ENCODE measurements around the gene ASAH2.
A peak's percentile ranks its signal among the peaks of the same experiment; 100 is the strongest.

ASAH2 gene

DNA sequence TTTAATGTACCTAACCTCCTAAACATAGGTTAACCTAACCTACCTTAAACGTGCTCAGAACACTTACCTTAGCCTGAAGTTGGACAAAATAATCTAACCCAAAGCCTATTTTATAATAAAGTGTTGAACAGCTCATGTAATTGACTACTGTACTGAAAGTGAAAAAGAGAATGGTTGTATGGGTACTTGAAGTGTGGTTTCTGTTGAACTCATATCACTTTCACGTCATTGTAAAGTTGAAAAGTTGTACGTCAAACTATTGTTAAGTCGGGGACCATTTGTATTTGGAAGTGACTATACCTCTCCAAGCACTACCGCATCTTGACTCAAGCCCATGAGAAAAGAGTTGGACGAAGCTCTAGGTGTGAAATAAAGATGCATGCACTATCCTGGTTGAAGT is 37.9 kb upstream of the ASAH2 start:
- TF ChIP-seq, protein P1, sequence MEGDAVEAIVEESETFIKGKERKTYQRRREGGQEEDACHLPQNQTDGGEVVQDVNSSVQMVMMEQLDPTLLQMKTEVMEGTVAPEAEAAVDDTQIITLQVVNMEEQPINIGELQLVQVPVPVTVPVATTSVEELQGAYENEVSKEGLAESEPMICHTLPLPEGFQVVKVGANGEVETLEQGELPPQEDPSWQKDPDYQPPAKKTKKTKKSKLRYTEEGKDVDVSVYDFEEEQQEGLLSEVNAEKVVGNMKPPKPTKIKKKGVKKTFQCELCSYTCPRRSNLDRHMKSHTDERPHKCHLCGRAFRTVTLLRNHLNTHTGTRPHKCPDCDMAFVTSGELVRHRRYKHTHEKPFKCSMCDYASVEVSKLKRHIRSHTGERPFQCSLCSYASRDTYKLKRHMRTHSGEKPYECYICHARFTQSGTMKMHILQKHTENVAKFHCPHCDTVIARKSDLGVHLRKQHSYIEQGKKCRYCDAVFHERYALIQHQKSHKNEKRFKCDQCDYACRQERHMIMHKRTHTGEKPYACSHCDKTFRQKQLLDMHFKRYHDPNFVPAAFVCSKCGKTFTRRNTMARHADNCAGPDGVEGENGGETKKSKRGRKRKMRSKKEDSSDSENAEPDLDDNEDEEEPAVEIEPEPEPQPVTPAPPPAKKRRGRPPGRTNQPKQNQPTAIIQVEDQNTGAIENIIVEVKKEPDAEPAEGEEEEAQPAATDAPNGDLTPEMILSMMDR (IDR thresholded peaks at IDR 0.05; ENCODE audit: control insufficient read depth, insufficient read depth, low read depth, low read length, missing control alignments): no peak
- H3K4me3 ChIP-seq (ENCODE audit: control insufficient read depth, low read depth, low read length): no peak overlapping the region
- DNase-seq (ENCODE audit: low read depth): no peak

DNA sequence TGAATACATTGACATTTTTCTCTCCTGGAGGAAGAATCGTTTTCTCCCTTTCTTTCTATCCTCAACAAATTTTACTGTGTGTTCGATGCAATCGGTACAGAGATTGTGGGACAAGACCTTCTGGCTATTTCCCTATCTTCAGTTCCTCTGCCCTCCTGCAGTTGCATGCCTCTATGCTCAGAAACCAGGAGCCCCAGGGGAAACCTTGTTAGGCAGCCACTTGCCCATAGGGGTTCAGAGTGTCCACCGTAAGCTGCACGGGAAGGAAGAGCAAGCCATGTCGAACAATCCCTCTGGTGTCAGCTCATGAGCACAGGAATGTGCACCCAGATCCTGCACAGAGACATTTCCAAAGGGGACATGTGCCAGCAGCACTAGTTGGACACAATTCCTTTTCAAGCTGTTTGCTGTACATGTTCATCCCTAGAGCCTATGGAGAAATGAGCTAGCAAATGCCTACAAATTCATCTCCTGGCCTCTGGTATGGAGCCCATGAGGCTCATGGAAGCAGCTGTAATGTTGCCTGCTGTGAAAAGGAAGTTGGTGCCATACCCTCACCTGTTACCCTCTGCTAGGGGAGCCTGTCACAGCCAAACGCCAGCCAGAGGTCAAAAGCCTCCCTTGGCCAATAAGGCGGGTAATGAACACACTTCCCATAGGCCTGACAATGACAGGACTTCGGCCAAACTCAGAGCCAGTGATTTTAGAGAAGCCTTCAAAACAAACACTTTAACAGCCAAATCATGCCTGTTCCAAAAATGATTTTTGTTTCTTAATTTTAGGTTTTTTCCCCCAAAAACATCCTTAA is 35.9 kb upstream of the ASAH2 start:
- TF ChIP-seq, protein P1 (IDR thresholded peaks at IDR 0.05; ENCODE audit: control insufficient read depth, insufficient read depth, low read depth, low read length, missing control alignments): no peak
- no peak overlapping the region for H3K4me3 ChIP-seq (ENCODE audit: control insufficient read depth, low read depth, low read length)
- no peak for DNase-seq (ENCODE audit: low read depth)

DNA sequence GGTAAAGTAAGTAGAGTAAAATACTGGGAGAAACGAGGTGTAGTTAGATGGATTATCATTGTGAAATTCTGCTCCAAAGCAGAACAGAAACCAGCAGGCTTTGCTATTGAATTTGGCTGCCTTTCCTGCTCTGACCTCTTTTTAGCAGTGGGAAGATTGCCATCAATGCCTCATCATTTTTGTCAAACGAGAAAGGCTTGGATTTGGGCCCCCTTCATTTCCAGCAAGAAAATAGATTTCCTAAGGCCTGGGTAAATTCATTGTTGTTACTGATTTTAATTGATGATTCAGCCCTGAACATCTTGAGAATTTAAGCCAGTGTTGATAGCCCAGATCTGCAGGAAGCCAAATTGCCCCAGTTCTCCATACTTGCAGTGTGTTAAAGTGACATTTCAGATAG is 35.2 kb upstream of the ASAH2 start:
- TF ChIP-seq, protein P1 (IDR thresholded peaks at IDR 0.05; ENCODE audit: control insufficient read depth, insufficient read depth, low read depth, low read length, missing control alignments): no peak
- peak; percentile 71 for DNase-seq (ENCODE audit: low read depth)
- no peak overlapping the region for H3K4me3 ChIP-seq (ENCODE audit: control insufficient read depth, low read depth, low read length)

DNA sequence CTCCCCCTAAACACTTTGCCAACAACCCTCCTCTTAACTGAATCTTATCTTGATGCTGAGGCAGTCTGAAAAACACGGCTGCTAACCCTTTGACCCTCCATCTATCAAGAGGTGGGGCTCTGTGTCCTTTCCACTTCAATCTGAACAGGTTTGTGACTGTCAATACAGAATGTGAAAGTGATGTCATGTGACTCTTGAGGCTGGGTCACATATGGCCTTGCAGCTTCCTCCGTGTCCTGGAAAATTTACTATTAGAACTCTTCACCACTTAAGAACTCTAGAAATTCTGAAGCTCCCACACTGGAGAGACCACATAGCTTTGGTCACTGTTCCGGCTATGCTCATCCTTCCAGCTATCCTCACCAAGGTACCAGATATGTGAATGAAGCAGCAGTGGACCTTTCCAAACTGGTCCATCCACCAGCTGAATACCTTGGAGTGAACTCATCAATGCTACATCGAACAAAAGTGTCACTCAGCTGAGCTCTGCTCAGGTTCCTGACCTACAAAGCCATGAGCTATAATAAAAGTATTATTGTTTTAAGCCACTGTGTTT is 30.7 kb upstream of the ASAH2 start:
- H3K4me3 ChIP-seq (ENCODE audit: control insufficient read depth, low read depth, low read length): no peak overlapping the region
- TF ChIP-seq, protein P1 (IDR thresholded peaks at IDR 0.05; ENCODE audit: control insufficient read depth, insufficient read depth, low read depth, low read length, missing control alignments): no peak
- no peak for DNase-seq (ENCODE audit: low read depth)

DNA sequence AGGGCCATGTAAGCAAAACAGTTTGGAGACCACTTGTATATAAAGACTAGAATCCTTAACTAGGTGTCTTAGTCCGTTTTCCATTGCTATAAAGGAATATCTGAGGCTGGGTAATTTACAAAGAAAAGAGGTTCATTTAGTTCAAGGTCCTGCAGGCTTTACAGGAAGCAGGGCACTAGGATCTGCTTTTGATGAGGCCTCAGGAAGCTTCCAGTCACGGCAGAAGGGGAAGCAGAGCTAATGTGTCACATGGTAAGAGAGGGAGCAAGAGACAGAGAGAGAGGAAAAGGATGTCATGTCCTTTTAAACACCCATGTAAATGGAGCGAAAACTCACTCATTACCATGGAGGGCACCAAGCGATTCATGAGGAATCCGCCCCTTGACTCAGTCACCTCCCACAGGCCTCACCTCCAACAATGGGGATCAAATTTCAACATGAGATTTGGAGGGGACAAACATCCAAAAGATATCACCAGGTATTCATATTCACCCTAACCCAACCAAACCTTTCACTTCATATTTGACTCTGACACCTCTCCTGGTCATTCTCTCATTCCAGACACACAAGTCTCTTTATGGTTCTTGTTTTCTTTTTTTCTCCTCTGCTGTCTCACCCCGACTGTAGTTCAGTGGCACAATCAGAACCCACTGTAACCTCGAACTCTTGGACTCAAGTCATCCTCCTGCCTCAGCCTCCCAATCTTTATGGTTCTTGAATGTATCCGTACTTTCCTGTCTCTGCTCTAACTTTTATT is 30.1 kb upstream of the ASAH2 start:
- DNase-seq (ENCODE audit: low read depth): no peak
- H3K4me3 ChIP-seq (ENCODE audit: control insufficient read depth, low read depth, low read length): no peak overlapping the region
- TF ChIP-seq, protein P1 (IDR thresholded peaks at IDR 0.05; ENCODE audit: control insufficient read depth, insufficient read depth, low read depth, low read length, missing control alignments): no peak

DNA sequence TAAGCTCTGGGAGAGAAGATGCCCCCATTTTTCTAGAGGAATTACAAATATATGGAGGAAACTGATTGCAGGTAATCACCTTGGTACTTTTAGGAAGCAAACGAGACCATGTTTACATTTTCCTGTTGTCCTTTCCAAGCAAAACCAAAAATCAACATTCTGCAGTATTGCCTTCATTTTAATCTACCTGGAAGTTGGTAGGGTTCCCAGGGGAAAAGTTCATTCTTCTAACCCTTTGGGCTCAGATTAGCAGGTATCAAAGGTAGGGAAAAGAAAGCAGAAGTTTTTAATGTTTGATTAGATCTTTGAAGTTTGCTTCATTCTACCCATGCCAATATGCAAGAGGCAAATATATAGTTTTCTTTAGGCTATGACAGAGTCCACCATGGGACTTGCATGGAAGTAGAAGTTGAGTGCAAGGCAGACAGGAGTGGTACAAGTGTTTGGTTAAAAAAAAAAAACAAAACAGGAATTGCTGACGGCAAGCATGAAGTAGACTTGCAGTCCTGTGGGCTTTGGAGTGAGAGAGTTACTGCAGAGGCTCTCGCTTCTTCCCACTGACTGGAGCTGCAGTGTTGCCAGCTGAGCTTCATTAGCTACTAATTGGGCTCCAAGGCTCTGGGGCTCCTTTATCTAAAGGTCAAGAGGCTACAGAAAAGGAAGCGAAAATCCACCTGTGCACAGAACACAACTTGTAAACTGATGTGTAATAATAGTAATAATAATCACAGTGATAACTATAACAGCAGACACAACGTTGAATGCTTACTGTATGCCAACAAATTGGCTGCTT is 28.9 kb upstream of the ASAH2 start:
- TF ChIP-seq, protein P1 (IDR thresholded peaks at IDR 0.05; ENCODE audit: control insufficient read depth, insufficient read depth, low read depth, low read length, missing control alignments): no peak
- DNase-seq (ENCODE audit: low read depth): no peak

More for the DNA sequence above, 28.9 kb upstream of the ASAH2 start:
- no peak overlapping the region for H3K4me3 ChIP-seq (ENCODE audit: control insufficient read depth, low read depth, low read length)

All from AG09309 (cell line).